Astrocyte of the spinal cord (primary cell): ENCODE measurements around the gene HDAC4.

Source experiments
- DNase-seq: peaks from one replicate; pipeline ENCODE4 v3.0.0; 2011; ENCODE audit warnings: low read depth, low spot score
- H3K4me3 ChIP-seq: 2 replicates; pipeline ENCODE4 v1.5.1; 2011; ENCODE audit warnings: low read depth, mild to moderate bottlenecking, low read length, moderate library complexity
- in situ Hi-C: cut with HindIII; loops from 2 replicates; pipeline ENCODE4 v1.10.0; 2017; ENCODE audit warnings: low sequenced_read_pairs
- TF ChIP-seq, protein P1 (sequence below): IDR thresholded peaks from 2 replicates; pipeline ENCODE4 v1.5.1; 2012; ENCODE audit warnings: low read depth, mild to moderate bottlenecking, low read length, inconsistent platforms

Gene HDAC4

DNA sequence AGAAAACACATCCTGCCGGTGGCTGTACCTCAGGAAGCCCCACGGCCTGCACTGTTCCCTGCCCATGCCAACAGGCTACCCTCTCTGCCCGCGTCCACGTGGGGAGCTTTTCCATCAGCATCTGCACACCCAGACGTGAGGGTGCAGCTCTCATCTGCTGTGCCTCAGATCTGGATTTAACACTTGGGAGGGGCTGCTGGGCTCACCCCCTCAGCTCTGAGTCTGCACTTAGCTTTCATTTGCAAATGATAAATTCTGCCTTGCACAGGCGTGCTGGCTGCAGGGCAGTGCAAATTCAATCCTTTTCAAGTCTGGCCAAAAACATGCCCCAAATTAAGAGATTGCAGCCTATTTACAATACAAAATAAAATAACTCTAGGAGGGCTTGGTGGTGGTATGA, 307.3 kb downstream of the HDAC4 start:
- in situ Hi-C loops, result no loop called here
- TF ChIP-seq, protein P1, sequence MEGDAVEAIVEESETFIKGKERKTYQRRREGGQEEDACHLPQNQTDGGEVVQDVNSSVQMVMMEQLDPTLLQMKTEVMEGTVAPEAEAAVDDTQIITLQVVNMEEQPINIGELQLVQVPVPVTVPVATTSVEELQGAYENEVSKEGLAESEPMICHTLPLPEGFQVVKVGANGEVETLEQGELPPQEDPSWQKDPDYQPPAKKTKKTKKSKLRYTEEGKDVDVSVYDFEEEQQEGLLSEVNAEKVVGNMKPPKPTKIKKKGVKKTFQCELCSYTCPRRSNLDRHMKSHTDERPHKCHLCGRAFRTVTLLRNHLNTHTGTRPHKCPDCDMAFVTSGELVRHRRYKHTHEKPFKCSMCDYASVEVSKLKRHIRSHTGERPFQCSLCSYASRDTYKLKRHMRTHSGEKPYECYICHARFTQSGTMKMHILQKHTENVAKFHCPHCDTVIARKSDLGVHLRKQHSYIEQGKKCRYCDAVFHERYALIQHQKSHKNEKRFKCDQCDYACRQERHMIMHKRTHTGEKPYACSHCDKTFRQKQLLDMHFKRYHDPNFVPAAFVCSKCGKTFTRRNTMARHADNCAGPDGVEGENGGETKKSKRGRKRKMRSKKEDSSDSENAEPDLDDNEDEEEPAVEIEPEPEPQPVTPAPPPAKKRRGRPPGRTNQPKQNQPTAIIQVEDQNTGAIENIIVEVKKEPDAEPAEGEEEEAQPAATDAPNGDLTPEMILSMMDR, result no peak
- DNase-seq, result no peak
- no peak overlapping the region for H3K4me3 ChIP-seq

DNA sequence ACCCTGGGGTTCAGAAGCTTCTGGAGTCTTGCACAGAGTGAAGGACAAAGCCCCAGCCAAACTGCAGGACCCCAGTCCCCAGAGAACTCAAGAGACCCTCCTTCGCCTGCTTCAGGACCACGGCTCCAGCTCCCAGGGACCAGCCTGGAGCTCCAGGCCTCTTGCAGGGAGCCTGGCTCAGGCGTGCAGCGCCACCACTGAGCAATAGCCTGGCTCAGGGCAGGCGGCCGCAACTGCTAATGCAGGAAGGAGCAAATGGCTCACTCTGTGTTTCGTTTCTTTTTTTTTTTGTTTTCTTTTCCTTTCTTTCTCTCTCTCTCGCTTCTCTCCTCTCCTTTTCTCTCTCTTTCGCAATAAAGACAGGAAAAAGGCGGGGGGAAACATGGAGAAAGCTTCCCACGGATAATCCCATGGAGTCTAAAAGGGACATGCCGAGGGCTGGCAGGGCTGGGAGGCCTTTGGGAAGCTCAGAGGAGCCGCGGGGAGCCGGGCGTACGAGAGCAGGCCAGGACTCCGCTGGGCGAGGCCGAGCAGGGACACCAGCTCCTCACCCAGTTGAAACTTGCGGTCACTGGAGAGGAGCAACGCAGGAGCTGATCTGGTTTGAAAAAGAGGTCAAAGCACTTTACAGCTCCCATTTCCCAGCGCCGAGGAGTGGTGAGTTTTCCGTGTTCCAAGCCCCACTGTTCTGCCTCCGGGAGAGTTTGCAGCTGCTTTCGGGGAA, 308.1 kb downstream of the HDAC4 start:
- TF ChIP-seq, protein P1, result no peak
- in situ Hi-C loops, result no loop called here
- H3K4me3 ChIP-seq, result no peak overlapping the region
- no peak for DNase-seq

DNA sequence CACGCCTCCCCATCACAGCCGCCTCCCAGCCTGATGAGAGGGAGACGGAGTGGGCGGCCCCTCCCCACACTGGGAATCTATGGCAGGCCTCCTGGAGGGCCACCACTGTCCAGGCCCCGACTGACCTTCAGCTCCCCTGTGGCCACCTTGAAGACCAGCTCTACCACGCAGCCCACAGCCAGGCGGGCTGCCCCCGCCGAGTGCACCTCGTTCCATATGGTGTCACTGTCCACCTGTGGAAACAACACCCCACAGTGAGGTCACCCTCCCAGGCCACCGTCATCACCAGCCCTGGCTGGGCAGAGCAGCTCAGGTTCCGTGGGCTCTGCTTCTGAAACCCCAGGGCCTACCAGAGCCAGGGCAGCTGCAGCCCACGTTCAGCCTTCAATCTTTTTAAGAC, 310.9 kb downstream of the HDAC4 start:
- in situ Hi-C loops, result no loop called here
- DNase-seq, result no peak
- no peak overlapping the region for H3K4me3 ChIP-seq
- TF ChIP-seq, protein P1, result no peak

DNA sequence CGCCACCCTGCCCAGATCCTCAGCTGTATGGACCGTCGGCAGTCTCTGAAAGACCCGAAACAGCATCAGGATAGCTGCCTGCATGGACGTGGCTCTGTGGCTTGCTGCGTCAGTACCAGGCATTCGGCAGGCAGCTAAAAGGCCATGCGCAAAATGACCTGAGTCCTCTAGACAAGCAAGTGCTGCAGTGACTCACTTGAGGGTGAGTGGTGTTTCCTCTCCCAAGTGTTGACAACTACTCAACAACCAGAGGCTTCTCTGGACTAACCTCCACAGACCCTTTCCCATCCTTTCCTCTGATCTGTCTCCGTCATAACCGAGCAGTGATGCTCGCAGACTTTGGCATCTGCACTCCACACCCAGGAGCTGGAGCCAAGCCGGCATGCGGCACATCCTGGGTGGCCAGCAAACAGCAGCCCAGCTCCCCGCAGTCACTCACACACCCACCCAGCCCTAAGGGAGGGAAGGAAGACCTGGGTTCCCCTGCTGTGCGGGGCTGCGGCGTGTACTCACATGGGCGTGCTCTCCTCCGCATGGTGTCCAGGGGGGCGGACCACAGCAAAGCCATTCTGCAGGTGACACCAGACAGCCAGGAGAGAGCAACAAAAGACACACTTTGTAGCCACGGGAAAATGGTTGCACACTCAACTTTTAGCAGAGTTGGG, 313.6 kb downstream of the HDAC4 start:
- TF ChIP-seq, protein P1, result no peak
- DNase-seq, result no peak
- in situ Hi-C loops, result no loop called here

DNA sequence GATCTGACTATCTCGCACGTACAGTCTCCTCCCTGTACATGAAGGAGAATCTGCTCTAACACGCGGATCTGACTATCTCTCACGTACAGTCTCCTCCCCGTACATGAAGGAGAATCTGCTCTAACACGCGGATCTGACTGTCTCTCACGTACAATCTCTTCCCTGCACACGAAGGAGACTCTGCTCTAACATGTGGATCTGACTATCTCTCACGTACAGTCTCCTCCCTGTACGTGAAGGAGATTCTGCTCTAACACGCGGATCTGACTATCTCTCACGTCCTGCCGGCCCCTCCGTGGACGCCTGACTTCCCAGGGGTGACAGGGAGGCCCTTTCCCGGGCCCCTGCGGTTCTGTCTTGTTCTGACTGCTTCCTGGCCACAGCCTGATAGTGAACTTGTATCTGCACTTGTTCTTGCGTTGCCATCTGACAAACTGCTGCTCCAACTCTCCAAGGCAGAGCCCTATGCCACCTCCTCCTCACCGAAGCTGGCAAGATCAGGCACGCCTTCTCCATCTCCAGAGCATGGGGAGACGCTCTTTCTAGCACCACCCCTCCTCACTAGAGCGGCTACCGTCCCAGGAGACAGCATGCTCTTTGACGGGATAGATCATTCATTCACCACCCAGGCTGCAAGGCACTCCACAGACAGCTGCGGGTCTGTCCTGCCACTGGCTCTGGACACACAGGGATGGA, 314.3 kb downstream of the HDAC4 start:
- TF ChIP-seq, protein P1, result no peak
- no peak for DNase-seq
- H3K4me3 ChIP-seq, result no peak overlapping the region
- in situ Hi-C loops, result no loop called here

More for the DNA sequence above, 313.6 kb downstream of the HDAC4 start:
- H3K4me3 ChIP-seq, result no peak overlapping the region

DNA sequence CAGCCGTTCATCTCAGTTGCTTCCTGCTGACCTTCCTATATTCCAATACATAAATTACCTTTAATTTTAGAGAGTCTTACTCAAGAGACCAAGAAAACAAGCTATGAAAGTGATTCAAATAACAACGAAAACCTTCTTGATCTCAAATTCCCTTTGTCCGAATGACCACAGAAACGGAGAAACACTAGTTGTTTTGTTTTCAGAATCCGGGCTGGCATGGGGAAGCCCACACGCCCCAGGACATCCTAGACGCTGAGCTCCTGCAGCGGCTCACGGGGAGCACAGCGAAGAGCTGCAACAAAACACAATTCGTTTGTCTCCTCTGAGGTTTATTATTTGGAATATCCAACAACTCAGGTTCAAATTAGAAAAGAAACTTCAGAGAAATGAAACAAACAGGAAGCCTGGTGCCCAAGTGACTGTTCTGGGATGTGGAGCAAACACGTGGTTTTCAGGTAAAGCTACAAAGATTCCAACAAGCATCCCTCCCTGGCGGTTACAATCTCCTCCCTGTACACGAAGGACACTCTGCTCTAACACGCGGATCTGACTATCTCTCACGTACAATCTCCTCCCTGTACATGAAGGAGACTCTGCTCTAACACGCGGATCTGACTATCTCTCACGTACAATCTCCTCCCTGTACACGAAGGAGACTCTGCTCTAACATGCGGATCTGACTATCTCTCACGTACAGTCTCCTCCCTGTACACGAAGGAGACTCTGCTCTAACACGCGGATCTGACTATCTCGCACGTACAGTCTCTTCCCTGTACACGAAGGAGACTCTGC, 315.4 kb downstream of the HDAC4 start:
- no peak overlapping the region for H3K4me3 ChIP-seq
- DNase-seq, result no peak
- TF ChIP-seq, protein P1, result no peak
- in situ Hi-C loops, result no loop called here
